Psoas muscle (tissue), 8 donors: ENCODE data around the gene DIP2C. TPM values are rescaled to one million over a fixed set of nuclear protein-coding genes. Genes with fewer than 3 reads are reported as not detected.
"Not testable (repeated sequence)": the region's sequence is repeated elsewhere in the genome, so short reads cannot be mapped to it uniquely, and the experiment has no call there.

Experiments used
- ATAC-seq, 4 donors: fragments of 200-7000 bp; cut with Tn5 transposase; one replicate each; pipeline ENCODE4 v1.9.1; 2020; ENCODE audit warnings: moderate library complexity in 3 of 4, mild to moderate bottlenecking in 2 of 4
- DNase-seq, 2 donors: peaks; one replicate each; pipeline ENCODE4 v3.0.0-alpha.2; 2020
- H3K27ac ChIP-seq: fragments of 200-600 bp; one replicate; pipeline ENCODE4 v1.8.0; 2022
- H3K27me3 ChIP-seq, 3 donors: fragments of 200-600 bp in 1 of 3; one replicate each; pipeline versions ENCODE4 v1.6.1 to v1.8.0; 2013 to 2022; ENCODE audit warnings: low read length in 2 of 3, mild to moderate bottlenecking in 2 of 3, moderate library complexity in 1 of 3; ENCODE audit not compliant: insufficient read depth in 3 of 3
- H3K36me3 ChIP-seq, 2 donors: fragments of 200-600 bp in 1 of 2; one replicate each; pipeline versions ENCODE4 v1.6.1 to v1.8.0; 2013 to 2022; ENCODE audit warnings: low read depth in 1 of 2, mild to moderate bottlenecking in 1 of 2, moderate library complexity in 1 of 2; ENCODE audit not compliant: insufficient read depth in 1 of 2
- H3K4me1 ChIP-seq: fragments of 200-600 bp; one replicate; pipeline ENCODE4 v1.8.0; 2022
- H3K4me3 ChIP-seq: fragments of 200-600 bp; one replicate; pipeline ENCODE4 v1.8.0; 2022; ENCODE audit warnings: mild to moderate bottlenecking
- H3K9me3 ChIP-seq: fragments of 200-600 bp; one replicate; pipeline ENCODE4 v1.8.0; 2022
- WGBS, 3 donors: extraction: QIAGEN DNeasy Blood & Tissue Kit; methylation state at CpG; one replicate each; pipeline versions ENCODE4 v1.1.6 to v1.1.7; 2013; 5-methylcytosine and 5-hydroxymethylcytosine counted together
- intact Hi-C, 2 donors: fragments of 100-400 bp; cut with DNase I; formaldehyde crosslinking; loops; one replicate each; pipeline versions ENCODE4 v1.11.0 to v1.14.2; 2022
- polyA plus RNA-seq, 3 donors: library from polyadenylated mRNA; stranded (reverse); fragments of 200-250 nt; gene quantifications; one replicate each; pipeline ENCODE4 v1.2.3, GENCODE V29; 2013
- total RNA-seq, 4 donors: library from RNA; stranded (reverse); fragmentation: NEBNext Ultra II Directional in 2 of 4; extraction: Animal tissue kit (Norgen Biotek cat#: 25700) in 2 of 4; gene quantifications; one replicate each; pipeline versions ENCODE4 v1.2.1 to v1.2.4, GENCODE V29; 2021 to 2023
- TF ChIP-seq, protein P1 (sequence below): fragments of 200-600 bp; IDR thresholded peaks from one replicate; pipeline ENCODE4 v1.8.0; 2022; ENCODE audit warnings: antibody characterized with exemption
- donor health status: healthy with polysubstance abuse.
- donor health status: DM: no; HTN: no; CAD: no; lungs with moderate emphysema.
- donor health status: Bipolar disorder and iron deficiency.
- donor health status: healthy.
- donor health status: DM: yes; HTN: yes; CAD: no.
- donor health status: DM: no; HTN: no; CAD: no.
- donor health status: DM: no; HTN: no; CAD: no.
- donor health status: DM: yes; HTN: yes; CAD: no.

DIP2C gene
- total and polyA plus RNA-seq, 7 donors = 7.7 to 32.0 (median 25.0) TPM

DNA sequence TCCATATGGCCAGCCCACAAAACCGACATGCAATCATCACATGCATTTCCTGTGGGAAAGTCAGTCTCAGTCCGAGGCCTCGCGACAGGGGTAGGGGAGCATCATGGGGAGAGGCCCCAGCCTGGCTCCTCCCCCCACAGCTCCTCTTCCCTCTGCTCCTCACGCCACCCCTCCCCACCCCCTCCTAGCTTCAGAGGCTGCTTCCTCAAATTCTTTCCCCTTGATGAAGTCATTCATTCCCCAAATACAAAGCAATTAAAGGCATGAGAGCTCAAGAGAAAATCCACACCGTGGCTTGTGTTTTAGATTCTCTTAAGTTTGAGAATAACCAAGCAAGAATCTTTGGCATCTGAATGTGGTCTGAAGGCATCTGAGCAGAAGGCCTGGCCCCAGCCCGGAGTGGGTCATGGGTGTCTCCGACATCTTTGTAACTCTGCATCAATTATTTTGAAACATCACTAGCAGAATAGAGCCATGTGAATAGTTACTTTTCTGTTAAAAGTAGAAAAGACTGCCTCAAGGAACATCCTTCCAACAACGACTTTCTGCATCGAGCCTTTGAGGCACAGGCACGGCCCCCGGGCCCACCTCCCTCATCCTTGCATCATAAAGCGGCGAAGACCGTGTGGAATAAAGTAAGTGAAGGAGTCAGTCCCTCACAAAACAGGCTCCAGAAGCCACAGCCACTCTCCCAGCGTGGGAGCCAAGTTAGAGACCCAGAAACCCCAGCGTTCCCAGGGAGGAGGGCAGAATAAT lies 90.9 kb downstream of the DIP2C start:
- Histone ChIP-seq H3K36me3 (no peaks in the 10 kb centered on the region), H3K4me1 (peaks cover 20% of the 10 kb centered on the region), H3K27ac (no peak overlapping the region), H3K27me3 (no peaks in the 10 kb centered on the region), H3K9me3 (no peaks in the 10 kb centered on the region), H3K4me3 (no peak overlapping the region)
- ATAC-seq = no peak
- intact Hi-C loops = no loop called here
- no peak for DNase-seq
- TF ChIP-seq, protein P1, sequence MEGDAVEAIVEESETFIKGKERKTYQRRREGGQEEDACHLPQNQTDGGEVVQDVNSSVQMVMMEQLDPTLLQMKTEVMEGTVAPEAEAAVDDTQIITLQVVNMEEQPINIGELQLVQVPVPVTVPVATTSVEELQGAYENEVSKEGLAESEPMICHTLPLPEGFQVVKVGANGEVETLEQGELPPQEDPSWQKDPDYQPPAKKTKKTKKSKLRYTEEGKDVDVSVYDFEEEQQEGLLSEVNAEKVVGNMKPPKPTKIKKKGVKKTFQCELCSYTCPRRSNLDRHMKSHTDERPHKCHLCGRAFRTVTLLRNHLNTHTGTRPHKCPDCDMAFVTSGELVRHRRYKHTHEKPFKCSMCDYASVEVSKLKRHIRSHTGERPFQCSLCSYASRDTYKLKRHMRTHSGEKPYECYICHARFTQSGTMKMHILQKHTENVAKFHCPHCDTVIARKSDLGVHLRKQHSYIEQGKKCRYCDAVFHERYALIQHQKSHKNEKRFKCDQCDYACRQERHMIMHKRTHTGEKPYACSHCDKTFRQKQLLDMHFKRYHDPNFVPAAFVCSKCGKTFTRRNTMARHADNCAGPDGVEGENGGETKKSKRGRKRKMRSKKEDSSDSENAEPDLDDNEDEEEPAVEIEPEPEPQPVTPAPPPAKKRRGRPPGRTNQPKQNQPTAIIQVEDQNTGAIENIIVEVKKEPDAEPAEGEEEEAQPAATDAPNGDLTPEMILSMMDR = no peak
- WGBS, 3 donors = 78 to 82% (median 79%) methylated on average over 17 of the region's 17 CpGs

DNA sequence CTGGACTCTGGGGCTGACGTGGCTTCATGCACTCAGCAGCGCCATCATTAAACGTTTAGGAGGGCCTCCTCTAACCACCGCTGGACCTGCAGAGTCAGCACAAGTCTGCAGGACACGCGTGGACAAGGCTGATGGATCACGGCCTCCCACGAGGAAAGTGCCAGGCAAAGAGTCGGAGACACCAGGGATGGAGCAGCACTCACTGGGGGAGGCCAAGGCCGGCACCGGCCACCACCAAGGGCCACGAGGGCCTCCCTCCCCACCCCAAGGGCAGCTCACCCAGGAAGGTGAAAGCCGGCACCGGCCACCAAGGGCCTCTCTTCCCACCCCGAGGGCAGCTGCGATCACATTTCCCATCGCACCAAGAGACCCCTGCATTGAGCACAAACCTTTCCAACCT lies 91.5 kb downstream of the DIP2C start:
- DNase-seq = no peak
- intact Hi-C loops = no loop called here
- no peak overlapping the region for H3K27ac ChIP-seq
- peaks cover 20% of the 10 kb centered on the region for H3K4me1 ChIP-seq
- H3K4me3 ChIP-seq = no peak overlapping the region
- no peaks in the 10 kb centered on the region for H3K9me3 ChIP-seq
- 92 to 97% (median 93%) methylated on average over 13 to 17 of the region's 17 CpGs for WGBS, 3 donors
- H3K36me3 ChIP-seq = no peaks in the 10 kb centered on the region
- TF ChIP-seq, protein P1 = no peak
- no peaks in the 10 kb centered on the region for H3K27me3 ChIP-seq
- ATAC-seq = no peak

- Histone ChIP-seq H3K27ac (no peak overlapping the region), H3K27me3 (no peaks in the 10 kb centered on the region), H3K4me3 (no peak overlapping the region), H3K36me3 (no peaks in the 10 kb centered on the region), H3K9me3 (no peaks in the 10 kb centered on the region), H3K4me1 (peaks cover 23% of the 10 kb centered on the region)
- intact Hi-C loops = no loop called here
- 96 to 97% (median 96%) methylated on average over 17 of the region's 17 CpGs for WGBS, 3 donors
- DNase-seq = no peak
- ATAC-seq = no peak
- TF ChIP-seq, protein P1 = no peak
Observed at GRCh38 chr10:596725-597345, 92.6 kb downstream of the DIP2C start.

GRCh38 chr10:596131-596530 lies 93.3 kb downstream of the DIP2C start:
- DNase-seq, ATAC-seq, H3K4me3 ChIP-seq, H3K27me3 ChIP-seq, intact Hi-C loops, H3K9me3 ChIP-seq, H3K27ac ChIP-seq, H3K36me3 ChIP-seq: not testable (repeated sequence)
- H3K4me1 ChIP-seq = peaks cover 17% of the 10 kb centered on the region
- WGBS, 3 donors = 97 to 99% (median 97%) methylated on average over 10 of the region's 10 CpGs

GRCh38 chr10:595473-595872 lies 94.0 kb downstream of the DIP2C start:
- H3K4me1 ChIP-seq = peaks cover 17% of the 10 kb centered on the region
- no peaks in the 10 kb centered on the region for H3K9me3 ChIP-seq
- H3K36me3 ChIP-seq = no peaks in the 10 kb centered on the region
- WGBS, 3 donors = 97 to 100% (median 98%) methylated on average over 12 of the region's 12 CpGs
- DNase-seq (no peak), ATAC-seq (no peak)
- no peak overlapping the region for H3K27ac ChIP-seq
- intact Hi-C loops = no loop called here
- no peak overlapping the region for H3K4me3 ChIP-seq
- H3K27me3 ChIP-seq = no peaks in the 10 kb centered on the region
- TF ChIP-seq, protein P1 = no peak
